ENCODE results near the gene CKS1B. TPM values are rescaled to one million over a fixed set of nuclear protein-coding genes. Genes with fewer than 3 reads are reported as not detected.

CKS1B gene
- total and polyA plus RNA-seq, 2 donors (not counting 1 experiment from before 2014, with no cell fraction given), result 40.3 to 55.4 TPM

DNA sequence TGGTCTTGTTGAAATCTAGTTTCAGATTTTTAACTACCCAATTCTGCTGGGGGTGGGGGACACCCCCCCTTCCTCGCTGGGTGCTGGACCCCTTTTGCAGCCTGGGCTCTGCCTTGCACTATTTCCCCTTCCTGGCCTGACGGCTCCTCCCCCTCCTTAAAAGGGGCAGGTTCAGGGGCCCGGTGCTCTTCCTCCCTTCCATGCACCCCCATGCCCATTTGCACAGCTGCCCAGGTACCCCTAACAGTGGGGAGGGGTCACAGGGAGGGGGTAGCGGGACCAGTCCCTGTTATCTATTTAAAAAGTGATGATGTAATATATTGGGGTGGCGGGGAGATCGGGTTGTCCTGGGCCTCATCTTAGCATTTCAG, 43.5 kb downstream of the CKS1B start:
- no peak for DNase-seq (ENCODE audit: low read depth in 2 of 2)
- Histone ChIP-seq H3K36me3 (ENCODE audit: control insufficient read depth, insufficient read depth, low read length) (peaks cover 7% of the 10 kb centered on the region), H3K79me2 (ENCODE audit: control insufficient read depth, insufficient read depth, low read length) (no peaks in the 10 kb centered on the region), H3K9ac (ENCODE audit: insufficient read depth, low read length) (no peak overlapping the region), H3K27ac (ENCODE audit: insufficient read depth, low read length) (no peak overlapping the region), H3K4me3 (replicated peaks in 1 of 4; ENCODE audit: control extremely low read depth in 1 of 4, insufficient read depth in 1 of 4, low read depth in 3 of 4, low read length in 4 of 4) (peak overlapping the region in 2 of 4 experiments; percentile 36 to 52), H3K27me3 (ENCODE audit: control insufficient read depth, insufficient read depth, low read length) (no peaks in the 10 kb centered on the region), H3K4me1 (ENCODE audit: control insufficient read depth, extremely low read depth, insufficient read depth, low read length) (peaks cover 14% of the 10 kb centered on the region), H4K20me1 (ENCODE audit: control insufficient read depth, extremely low read depth, insufficient read depth, low read length) (no peaks in the 10 kb centered on the region), H3K4me2 (ENCODE audit: extremely low read depth, insufficient read depth, low read length) (peak overlapping the region; percentile 72), H3K9me3 (ENCODE audit: control insufficient read depth, insufficient read depth, low read depth, low read length) (no peaks in the 10 kb centered on the region), H2AFZ (ENCODE audit: low read length) (no peak overlapping the region)
- TF ChIP-seq EZH2 (IDR thresholded peaks at IDR 0.05; ENCODE audit: low read length, missing control alignments), result no peak
- TF ChIP-seq, protein P1, sequence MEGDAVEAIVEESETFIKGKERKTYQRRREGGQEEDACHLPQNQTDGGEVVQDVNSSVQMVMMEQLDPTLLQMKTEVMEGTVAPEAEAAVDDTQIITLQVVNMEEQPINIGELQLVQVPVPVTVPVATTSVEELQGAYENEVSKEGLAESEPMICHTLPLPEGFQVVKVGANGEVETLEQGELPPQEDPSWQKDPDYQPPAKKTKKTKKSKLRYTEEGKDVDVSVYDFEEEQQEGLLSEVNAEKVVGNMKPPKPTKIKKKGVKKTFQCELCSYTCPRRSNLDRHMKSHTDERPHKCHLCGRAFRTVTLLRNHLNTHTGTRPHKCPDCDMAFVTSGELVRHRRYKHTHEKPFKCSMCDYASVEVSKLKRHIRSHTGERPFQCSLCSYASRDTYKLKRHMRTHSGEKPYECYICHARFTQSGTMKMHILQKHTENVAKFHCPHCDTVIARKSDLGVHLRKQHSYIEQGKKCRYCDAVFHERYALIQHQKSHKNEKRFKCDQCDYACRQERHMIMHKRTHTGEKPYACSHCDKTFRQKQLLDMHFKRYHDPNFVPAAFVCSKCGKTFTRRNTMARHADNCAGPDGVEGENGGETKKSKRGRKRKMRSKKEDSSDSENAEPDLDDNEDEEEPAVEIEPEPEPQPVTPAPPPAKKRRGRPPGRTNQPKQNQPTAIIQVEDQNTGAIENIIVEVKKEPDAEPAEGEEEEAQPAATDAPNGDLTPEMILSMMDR (conservative IDR thresholded peaks at IDR 0.05 in 1 of 2, IDR thresholded peaks at IDR 0.05 in 1 of 2; ENCODE audit: low read depth in 1 of 2, low read length in 2 of 2), result no peak

DNA sequence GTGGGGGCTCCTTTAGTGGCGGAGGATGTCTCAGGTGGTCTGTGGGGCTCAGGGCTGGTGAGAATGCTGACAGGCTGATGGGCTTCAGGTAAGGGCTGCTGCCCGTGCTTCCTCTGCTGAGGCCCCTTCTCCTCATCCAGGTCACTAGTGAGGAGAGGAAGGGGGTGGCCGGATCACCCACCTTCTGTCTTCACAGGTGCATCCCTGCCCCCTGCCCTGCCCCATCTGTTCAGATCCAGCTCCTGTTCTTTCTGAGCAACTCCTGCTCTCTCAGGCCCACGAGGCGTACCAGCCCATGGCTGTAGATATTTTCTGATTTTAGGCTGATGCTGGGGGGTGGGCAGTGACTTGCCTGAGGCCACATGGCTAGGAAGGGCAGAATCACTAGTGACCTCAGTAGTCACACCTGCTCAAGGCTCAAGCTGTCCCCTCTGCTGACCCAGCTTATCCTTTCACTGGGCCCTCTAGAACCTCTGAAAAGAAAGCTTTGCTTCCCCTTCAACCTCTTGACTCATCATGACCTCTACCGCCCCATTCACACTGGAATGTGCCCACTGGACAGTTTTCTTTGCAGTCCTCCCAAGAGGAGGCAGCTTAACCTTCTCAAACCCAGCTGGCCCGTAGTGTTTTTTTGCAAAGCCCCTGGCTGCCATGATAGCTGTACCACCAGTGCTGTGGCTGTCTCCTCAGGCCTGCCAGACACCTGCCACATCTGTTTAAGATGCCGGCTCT, 44.3 kb downstream of the CKS1B start:
- no peaks in the 10 kb centered on the region for H3K9me3 ChIP-seq (ENCODE audit: control insufficient read depth, insufficient read depth, low read depth, low read length)
- no peak overlapping the region for H3K4me2 ChIP-seq (ENCODE audit: extremely low read depth, insufficient read depth, low read length)
- H3K4me3 ChIP-seq (replicated peaks in 1 of 4; ENCODE audit: control extremely low read depth in 1 of 4, insufficient read depth in 1 of 4, low read depth in 3 of 4, low read length in 4 of 4), result no peak overlapping the region
- TF ChIP-seq, protein P1 (conservative IDR thresholded peaks at IDR 0.05 in 1 of 2, IDR thresholded peaks at IDR 0.05 in 1 of 2; ENCODE audit: low read depth in 1 of 2, low read length in 2 of 2), result no peak
- no peak for TF ChIP-seq EZH2 (IDR thresholded peaks at IDR 0.05; ENCODE audit: low read length, missing control alignments)
- H3K36me3 ChIP-seq (ENCODE audit: control insufficient read depth, insufficient read depth, low read length), result peaks cover 7% of the 10 kb centered on the region
- H3K27me3 ChIP-seq (ENCODE audit: control insufficient read depth, insufficient read depth, low read length), result no peaks in the 10 kb centered on the region
- peaks cover 14% of the 10 kb centered on the region for H3K4me1 ChIP-seq (ENCODE audit: control insufficient read depth, extremely low read depth, insufficient read depth, low read length)
- H3K79me2 ChIP-seq (ENCODE audit: control insufficient read depth, insufficient read depth, low read length), result no peaks in the 10 kb centered on the region
- H2AFZ ChIP-seq (ENCODE audit: low read length), result no peak overlapping the region
- no peaks in the 10 kb centered on the region for H4K20me1 ChIP-seq (ENCODE audit: control insufficient read depth, extremely low read depth, insufficient read depth, low read length)
- no peak overlapping the region for H3K9ac ChIP-seq (ENCODE audit: insufficient read depth, low read length)
- H3K27ac ChIP-seq (ENCODE audit: insufficient read depth, low read length), result no peak overlapping the region
- DNase-seq (ENCODE audit: low read depth in 2 of 2), result peak in 1 of 2 donors; percentile 25

DNA sequence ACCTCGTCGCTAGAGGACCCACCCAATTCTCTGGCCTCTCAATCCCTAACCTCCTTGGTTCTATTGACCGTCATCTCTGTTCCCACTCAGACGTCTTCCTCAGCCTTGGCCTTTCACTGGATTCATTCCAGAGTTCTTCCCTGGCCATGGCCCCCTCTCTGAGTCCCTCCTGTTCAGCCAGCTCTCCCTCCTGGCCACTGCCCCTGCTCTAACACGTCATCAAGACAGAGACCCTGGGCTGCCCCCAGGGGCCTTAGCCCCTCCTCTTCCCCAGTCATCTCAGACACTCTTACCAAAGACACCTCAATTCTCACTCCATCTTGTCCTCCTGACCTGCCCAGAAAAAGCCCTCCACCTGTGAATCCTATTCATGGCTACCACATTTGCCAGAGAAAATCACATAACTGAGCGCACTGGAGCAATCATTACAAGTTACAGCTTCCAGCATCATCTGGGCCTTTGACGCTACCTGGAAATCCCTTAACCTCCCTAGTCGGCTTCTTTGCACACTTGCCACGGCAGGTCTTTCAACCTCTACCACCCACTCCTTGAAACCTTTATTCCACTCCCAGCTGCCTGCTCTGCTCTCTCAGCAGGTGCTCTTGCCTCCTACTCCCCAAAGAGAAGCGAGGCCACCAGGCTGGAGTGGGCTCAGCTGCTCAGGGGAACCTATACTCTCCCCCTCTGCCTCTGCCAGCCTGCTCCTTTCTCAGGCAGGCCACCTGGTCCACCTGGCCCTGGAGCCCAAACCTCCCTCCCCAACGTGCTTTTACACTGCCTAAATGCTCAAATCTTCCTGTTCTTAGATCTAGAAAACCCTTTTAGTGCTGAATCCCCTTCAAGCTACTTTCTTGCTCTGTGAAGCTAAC, 45.1 kb downstream of the CKS1B start:
- TF ChIP-seq, protein P1 (conservative IDR thresholded peaks at IDR 0.05 in 1 of 2, IDR thresholded peaks at IDR 0.05 in 1 of 2; ENCODE audit: low read depth in 1 of 2, low read length in 2 of 2), result no peak
- no peak for TF ChIP-seq EZH2 (IDR thresholded peaks at IDR 0.05; ENCODE audit: low read length, missing control alignments)
- Histone ChIP-seq H3K27me3 (ENCODE audit: control insufficient read depth, insufficient read depth, low read length) (no peaks in the 10 kb centered on the region), H2AFZ (ENCODE audit: low read length) (no peak overlapping the region), H3K4me1 (ENCODE audit: control insufficient read depth, extremely low read depth, insufficient read depth, low read length) (peaks cover 14% of the 10 kb centered on the region), H3K9ac (ENCODE audit: insufficient read depth, low read length) (no peak overlapping the region), H4K20me1 (ENCODE audit: control insufficient read depth, extremely low read depth, insufficient read depth, low read length) (no peaks in the 10 kb centered on the region), H3K27ac (ENCODE audit: insufficient read depth, low read length) (no peak overlapping the region), H3K79me2 (ENCODE audit: control insufficient read depth, insufficient read depth, low read length) (no peaks in the 10 kb centered on the region), H3K36me3 (ENCODE audit: control insufficient read depth, insufficient read depth, low read length) (peaks cover 7% of the 10 kb centered on the region), H3K9me3 (ENCODE audit: control insufficient read depth, insufficient read depth, low read depth, low read length) (no peaks in the 10 kb centered on the region), H3K4me2 (ENCODE audit: extremely low read depth, insufficient read depth, low read length) (no peak overlapping the region), H3K4me3 (replicated peaks in 1 of 4; ENCODE audit: control extremely low read depth in 1 of 4, insufficient read depth in 1 of 4, low read depth in 3 of 4, low read length in 4 of 4) (no peak overlapping the region)
- DNase-seq (ENCODE audit: low read depth in 2 of 2), result no peak

Measured in fibroblast of lung (primary cell).